Tibial artery (tissue), 4 donors: ENCODE results near the gene DGKB.

Experiments
- DNase-seq, 2 donors: peaks; one replicate each; pipeline ENCODE4 v3.0.0-alpha.2; 2019
- H3K27ac ChIP-seq, 2 donors: fragments of 200-600 bp; sonication (generic) in 1 of 2; 1 replicate in 1 of 2; 2 replicates in 1 of 2; pipeline ENCODE4 v1.5.1; 2018 to 2019; ENCODE audit warnings: mild to moderate bottlenecking in 1 of 2
- H3K27me3 ChIP-seq, 2 donors: fragments of 200-600 bp; sonication (generic) in 1 of 2; one replicate each; pipeline versions ENCODE4 v1.5.1 to v1.6.0; 2016 to 2019
- H3K36me3 ChIP-seq, 3 donors: fragments of 200-600 bp; sonication (generic) in 2 of 3; one replicate each; pipeline ENCODE4 v1.5.1; 2016 to 2019; ENCODE audit warnings: mild to moderate bottlenecking in 2 of 3
- H3K4me1 ChIP-seq, 4 donors: fragments of 200-600 bp; sonication (generic) in 2 of 4; 1 replicate in 3 of 4; 2 replicates in 1 of 4; pipeline ENCODE4 v1.5.1; 2016 to 2019
- H3K4me3 ChIP-seq, 2 donors: fragments of 200-600 bp; sonication (generic) in 1 of 2; 1 replicate in 1 of 2; 2 replicates in 1 of 2; pipeline ENCODE4 v1.5.1; 2018 to 2019; ENCODE audit warnings: mild to moderate bottlenecking in 2 of 2
- H3K9me3 ChIP-seq, 3 donors: fragments of 200-600 bp; sonication (generic) in 1 of 3; one replicate each; pipeline ENCODE4 v1.5.1; 2016 to 2019
- intact Hi-C: fragments of 100-400 bp; cut with DNase I; formaldehyde crosslinking; loops from one replicate; pipeline ENCODE4 v1.15.0; 2023; ENCODE audit warnings: low total_unique reads
- TF ChIP-seq, protein P1 (sequence below), 2 experiments: fragments of 200-600 bp in 1 of 2; fragments of 450-650 bp in 1 of 2; IDR thresholded peaks; one replicate each; pipeline ENCODE4 v1.5.1; 2017 to 2019; ENCODE audit warnings: antibody characterized with exemption in 2 of 2, mild to moderate bottlenecking in 1 of 2, moderate library complexity in 1 of 2

Gene DGKB

DNA sequence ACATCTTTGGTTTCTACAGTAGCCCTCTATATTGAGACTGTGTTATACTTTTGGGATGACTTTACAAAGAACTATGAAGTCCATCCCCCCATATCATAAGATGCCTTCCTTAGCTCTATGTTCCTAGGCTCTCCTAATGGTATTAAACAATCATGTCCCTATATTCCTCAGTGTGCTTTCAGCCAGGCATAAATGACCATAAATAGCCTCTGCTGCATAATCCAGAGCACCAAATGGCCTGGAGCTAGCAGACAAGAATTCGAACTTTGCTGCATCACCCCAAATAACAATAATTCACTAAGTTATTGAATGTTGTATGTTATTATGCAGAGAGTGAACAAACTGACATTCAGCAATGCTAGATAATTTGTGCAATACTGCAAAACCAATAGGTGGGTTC lies 405.2 kb downstream of the DGKB start:
- intact Hi-C loops, result no loop called here
- no peaks in the 10 kb centered on the region for H3K27me3 ChIP-seq
- no peak overlapping the region for H3K27ac ChIP-seq
- no peak overlapping the region for H3K4me3 ChIP-seq
- no peaks in the 10 kb centered on the region for H3K9me3 ChIP-seq
- H3K4me1 ChIP-seq, result no peaks in the 10 kb centered on the region
- DNase-seq, result no peak
- TF ChIP-seq, protein P1, sequence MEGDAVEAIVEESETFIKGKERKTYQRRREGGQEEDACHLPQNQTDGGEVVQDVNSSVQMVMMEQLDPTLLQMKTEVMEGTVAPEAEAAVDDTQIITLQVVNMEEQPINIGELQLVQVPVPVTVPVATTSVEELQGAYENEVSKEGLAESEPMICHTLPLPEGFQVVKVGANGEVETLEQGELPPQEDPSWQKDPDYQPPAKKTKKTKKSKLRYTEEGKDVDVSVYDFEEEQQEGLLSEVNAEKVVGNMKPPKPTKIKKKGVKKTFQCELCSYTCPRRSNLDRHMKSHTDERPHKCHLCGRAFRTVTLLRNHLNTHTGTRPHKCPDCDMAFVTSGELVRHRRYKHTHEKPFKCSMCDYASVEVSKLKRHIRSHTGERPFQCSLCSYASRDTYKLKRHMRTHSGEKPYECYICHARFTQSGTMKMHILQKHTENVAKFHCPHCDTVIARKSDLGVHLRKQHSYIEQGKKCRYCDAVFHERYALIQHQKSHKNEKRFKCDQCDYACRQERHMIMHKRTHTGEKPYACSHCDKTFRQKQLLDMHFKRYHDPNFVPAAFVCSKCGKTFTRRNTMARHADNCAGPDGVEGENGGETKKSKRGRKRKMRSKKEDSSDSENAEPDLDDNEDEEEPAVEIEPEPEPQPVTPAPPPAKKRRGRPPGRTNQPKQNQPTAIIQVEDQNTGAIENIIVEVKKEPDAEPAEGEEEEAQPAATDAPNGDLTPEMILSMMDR (IDR thresholded peaks at IDR 0.05), result no peak
- no peaks in the 10 kb centered on the region for H3K36me3 ChIP-seq

DNA sequence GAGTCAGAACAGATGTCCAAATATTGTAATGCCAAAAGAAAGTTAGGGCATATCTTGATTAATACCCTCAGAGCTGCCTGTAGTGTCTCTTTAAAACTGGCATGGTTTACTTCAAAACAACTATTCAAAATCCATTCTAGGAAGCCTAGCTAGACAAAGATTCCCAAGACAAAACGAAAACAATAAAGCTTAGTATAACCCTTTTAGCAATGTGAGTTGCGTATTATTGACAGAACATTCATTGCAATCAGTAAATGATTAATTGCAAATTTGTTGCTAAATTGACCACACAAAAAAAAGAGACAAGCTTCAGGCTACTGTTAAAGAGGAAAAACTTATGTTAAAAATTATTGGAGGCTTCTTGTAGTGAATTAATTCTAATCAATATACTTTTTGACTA lies 406.9 kb downstream of the DGKB start:
- intact Hi-C loops, result no loop called here

DNA sequence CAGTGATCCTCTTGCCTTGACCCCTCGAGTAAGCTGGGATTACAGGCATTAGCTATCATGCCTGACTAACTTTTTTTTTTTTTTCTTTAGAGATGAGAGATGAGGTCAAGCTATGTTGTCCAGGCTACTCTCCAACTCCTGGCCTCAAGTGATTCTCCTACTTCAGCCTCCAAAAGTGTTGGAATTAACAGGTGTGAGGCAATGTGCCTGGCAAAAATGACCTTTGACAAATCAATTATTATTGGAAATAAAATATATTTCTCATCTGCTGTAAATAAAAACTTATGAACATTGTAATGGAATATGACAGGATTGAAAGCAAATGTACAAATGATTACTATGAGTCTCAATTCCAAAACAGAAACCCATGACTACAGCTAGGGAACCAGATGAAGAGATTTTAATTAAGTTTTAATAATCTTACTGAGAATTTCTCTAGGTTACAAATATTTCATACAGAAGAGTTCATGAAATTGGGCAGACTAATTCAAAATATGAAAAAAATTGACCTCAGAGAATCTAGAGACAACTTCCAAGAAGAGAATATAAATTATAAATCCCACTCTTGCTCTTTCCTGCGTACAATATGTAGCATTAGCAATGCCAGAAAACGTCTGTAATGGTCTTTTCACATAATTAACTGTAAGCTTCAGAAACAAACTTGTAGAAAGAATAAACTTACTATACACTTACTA lies 414.7 kb downstream of the DGKB start:
- Histone ChIP-seq H3K27me3 (no peaks in the 10 kb centered on the region), H3K27ac (no peak overlapping the region), H3K4me1 (no peaks in the 10 kb centered on the region), H3K36me3 (no peaks in the 10 kb centered on the region), H3K4me3 (no peak overlapping the region), H3K9me3 (no peaks in the 10 kb centered on the region)
- intact Hi-C loops, result no loop called here
- TF ChIP-seq, protein P1 (IDR thresholded peaks at IDR 0.05), result no peak
- no peak for DNase-seq

More for the DNA sequence above, 406.9 kb downstream of the DGKB start:
- no peaks in the 10 kb centered on the region for H3K4me1 ChIP-seq
- no peak for DNase-seq
- TF ChIP-seq, protein P1 (IDR thresholded peaks at IDR 0.05), result no peak
- no peaks in the 10 kb centered on the region for H3K36me3 ChIP-seq
- H3K27ac ChIP-seq, result no peak overlapping the region
- no peaks in the 10 kb centered on the region for H3K27me3 ChIP-seq
- H3K9me3 ChIP-seq, result no peaks in the 10 kb centered on the region
- H3K4me3 ChIP-seq, result no peak overlapping the region

DNA sequence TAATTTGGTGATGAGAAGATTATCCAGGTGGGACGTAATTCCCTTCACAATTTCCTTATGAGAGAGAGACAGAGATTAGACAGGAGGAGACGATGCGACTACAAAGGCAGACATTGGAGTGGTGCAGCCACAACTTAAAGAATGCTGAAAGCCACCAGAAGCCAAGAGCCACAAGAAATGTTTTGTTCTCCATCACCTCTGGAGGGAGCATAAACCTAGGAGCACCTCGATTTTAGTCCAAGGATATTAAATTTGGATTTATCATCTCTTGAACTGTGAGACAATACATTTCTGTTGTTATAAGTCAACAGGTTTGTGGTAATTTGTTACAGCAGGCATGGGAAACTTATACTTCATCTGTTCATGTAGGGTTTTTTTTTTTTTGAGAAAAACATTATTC lies 418.9 kb downstream of the DGKB start:
- no peaks in the 10 kb centered on the region for H3K9me3 ChIP-seq
- no peaks in the 10 kb centered on the region for H3K4me1 ChIP-seq
- H3K27ac ChIP-seq, result no peak overlapping the region
- H3K4me3 ChIP-seq, result no peak overlapping the region
- no peaks in the 10 kb centered on the region for H3K27me3 ChIP-seq
- H3K36me3 ChIP-seq, result no peaks in the 10 kb centered on the region
- no peak for DNase-seq
- TF ChIP-seq, protein P1 (IDR thresholded peaks at IDR 0.05), result no peak
- intact Hi-C loops, result no loop called here

DNA sequence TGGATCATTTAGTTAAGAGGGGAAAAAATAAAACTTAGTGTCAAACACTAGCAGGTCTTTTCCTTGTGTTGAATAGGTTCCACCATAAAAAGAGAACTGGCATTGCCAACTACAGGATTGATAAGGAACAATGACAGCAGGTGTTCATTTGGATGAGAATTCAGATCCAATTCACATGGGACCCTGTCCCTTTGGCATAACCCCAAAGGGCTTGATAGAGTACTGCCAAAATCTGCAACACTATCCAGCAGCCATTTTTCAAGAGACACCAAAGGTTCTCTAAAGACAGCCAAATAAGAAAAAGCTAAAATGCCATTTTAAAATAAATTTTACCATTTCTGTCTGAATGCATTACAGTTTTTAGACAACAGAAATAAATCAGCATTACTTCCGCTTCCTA lies 422.3 kb downstream of the DGKB start:
- Histone ChIP-seq H3K36me3 (no peaks in the 10 kb centered on the region), H3K4me3 (no peak overlapping the region), H3K4me1 (no peaks in the 10 kb centered on the region), H3K27ac (no peak overlapping the region), H3K27me3 (no peaks in the 10 kb centered on the region), H3K9me3 (no peaks in the 10 kb centered on the region)
- DNase-seq, result no peak
- intact Hi-C loops, result no loop called here
- TF ChIP-seq, protein P1 (IDR thresholded peaks at IDR 0.05), result no peak
